ENCODE data around the gene ASF1A.

GRCh38 chr6:118903691-118904090 lies 9.7 kb downstream of the ASF1A start:
- TF ChIP-seq CTCF (IDR thresholded peaks at IDR 0.05) (no peak), POLR2A (IDR thresholded peaks at IDR 0.05) (no peak), EP300 (IDR thresholded peaks at IDR 0.05; ENCODE audit: low read depth) (no peak)

Data from transverse colon (tissue), 3 donors.